GM19238 (cell line): Measurements from ENCODE around the gene CDKL4.
"Not testable (repeated sequence)": the region's sequence is repeated elsewhere in the genome, so short reads cannot be mapped to it uniquely, and the experiment has no call there.

Experiments
- DNase-seq: peaks from one replicate; pipeline ENCODE4 v3.0.0; 2011; ENCODE audit warnings: low spot score; ENCODE audit not compliant: insufficient read length

The CDKL4 gene

DNA sequence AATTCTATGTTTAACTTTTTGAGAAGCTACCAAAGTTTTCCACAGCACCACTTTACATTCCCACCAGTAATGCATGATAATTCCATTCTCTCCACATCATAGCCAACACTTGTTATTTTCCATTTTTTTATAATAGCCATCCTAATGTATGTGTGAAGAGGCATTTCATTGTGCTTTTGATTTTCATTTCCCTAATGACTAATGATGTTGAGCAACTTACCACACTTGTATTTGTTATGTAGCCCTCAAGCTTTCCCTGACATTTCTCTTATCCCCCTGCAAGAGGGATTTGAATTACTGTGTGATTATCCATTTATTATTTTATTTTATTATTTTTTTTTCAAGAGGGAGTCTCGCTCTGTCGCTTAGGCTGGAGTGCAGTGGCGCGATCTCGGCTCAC lies 99.4 kb downstream of the CDKL4 start:
- DNase-seq, result no peak

DNA sequence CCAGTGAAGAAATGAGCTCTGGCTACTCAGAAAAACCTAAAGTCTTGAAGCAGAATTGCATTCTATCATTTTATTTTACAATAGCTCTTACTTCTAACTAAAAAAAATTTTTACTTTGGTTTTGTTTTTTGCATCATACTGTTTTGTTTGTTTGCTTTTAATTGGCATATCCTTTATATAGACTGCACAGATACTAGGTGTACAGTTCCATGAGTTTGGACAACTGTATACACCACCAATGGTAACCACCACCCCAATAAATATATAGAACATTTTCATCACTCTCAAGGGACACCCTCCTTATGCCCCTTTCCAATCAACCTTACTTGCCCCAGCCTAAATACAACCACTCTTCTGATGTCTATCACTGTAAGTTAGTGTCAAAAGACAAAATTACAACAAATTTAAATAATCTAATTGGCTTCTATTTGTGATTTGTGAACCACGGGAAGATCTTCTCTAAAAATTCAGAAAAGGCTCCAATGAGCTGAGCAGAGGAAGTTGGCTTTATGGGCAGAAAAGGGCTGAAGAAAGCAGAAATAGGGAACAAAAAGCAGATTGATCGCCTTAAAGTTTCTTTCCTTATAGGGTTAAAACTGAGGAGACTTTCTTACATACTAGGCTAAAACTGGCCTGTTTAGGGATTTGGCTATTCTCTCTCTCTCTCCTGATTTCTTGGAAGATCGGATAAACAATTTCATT lies 100.7 kb downstream of the CDKL4 start:
- no peak for DNase-seq

DNA sequence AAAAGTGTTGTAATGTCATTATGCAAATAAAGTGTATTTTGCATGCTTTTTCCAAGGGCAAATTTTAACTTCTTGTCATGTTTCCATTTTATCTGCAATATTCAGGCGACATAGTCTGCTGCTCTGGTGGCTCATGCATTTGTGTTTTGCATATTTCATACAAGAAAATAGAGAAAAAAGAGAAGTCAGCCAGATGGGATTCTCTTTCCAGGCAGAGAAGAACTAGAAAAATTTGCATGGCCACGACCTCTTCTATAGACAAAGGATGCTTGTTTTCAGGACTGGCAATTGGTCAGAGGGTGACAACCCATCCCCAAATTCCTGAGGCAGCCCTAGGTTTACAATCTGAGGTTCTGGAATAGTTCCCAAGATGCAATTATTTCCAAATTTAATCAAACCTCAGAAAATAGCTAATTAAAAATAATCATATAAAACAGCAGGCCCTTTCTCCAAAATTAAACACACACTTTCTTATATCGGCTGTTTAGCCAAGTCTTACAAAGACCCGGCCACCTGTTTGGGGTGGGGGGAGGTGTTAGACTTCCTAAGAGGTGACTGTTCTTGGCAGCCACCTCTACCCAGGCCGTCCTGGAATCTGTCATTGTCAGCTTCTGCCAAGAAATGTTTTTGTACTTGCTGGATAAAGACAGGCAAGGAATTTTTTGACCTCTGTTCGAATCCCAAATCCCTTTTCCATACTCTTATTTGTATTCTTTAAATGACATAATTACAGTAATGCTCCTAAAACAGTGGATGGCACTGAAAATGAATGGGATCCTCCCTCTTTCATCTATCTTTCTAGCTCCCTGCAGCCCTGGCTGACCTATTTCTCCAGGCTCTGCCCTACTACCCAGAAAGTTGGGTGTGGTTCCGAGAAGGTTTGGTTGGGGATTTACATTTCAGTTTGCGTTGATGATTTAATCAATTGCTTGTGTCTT lies 102.2 kb downstream of the CDKL4 start:
- DNase-seq, result no peak

DNA sequence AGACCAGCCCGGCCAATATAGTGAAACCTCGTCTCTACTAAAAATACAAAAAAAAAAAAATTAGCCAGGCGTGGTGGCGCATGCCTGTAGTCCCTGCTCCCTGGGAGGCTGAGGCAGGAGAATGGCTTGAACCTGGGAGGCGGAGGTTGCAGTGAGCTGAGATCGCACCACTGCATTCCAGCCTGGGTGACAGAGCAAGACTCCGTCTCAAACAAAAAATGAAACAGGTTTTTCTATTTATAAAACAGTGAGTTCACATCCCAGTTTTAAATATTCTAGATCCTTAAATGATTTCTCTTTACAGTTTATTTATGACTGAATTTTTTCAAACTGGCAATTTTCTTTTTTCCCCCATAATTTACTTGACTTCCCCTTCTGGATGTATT lies 102.8 kb downstream of the CDKL4 start:
- DNase-seq, result not testable (repeated sequence)

DNA sequence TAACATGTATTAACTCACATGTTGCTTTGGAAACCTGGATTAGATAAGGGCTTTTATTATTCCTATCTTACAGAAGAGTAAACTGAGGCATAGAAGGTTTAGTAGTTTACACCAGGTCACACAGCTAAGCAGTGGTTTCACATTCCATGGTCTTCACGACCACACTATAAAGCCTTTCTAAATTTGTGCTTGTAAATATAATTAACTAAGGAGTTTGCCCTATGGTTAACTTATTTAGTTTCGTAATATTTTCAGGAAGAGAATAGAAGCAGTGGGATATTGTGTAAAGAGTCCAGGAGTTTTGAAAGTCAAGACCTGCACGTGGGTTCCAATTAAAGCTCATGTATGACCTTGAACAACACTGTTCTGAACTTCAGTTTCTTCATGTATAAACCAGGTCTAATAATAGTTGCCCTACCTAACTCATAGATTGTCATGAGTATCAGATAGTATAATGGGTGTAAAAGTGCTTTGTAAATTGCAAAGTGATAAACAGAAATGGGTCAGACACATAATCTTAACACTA lies 103.4 kb downstream of the CDKL4 start:
- DNase-seq, result no peak

DNA sequence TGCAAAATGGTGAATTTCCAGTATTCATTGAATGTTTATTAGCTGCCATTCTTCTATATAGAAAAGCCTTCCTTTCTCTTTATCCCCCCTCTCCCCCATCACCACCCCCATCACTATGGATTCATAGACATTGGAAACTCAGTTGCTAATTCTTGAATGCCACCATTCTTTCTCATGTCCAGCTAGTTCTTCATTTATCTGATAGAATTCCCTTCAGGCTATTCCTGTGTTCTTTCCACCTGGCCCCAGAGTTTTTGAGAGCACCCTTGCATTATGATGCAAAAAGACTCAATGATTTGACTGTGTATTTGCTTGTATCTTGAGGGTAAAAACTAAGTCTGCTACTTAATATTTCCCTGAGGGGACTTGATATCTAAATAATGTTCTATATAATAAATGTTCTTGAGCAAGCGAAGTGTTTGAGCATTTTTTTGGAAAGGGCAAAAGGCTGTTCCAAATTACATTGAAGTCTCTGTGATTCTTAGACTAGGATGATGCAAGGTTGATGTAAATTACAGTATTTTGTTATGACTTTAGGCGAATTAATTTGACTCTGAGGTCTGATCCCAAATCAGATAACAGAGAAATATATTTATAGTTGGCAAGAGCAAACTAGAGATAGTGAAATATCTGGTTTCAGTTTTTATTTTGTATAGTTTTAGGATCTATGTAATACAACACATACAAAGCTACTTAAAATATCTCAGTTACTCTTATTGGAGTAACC lies 104.1 kb downstream of the CDKL4 start:
- DNase-seq, result no peak

DNA sequence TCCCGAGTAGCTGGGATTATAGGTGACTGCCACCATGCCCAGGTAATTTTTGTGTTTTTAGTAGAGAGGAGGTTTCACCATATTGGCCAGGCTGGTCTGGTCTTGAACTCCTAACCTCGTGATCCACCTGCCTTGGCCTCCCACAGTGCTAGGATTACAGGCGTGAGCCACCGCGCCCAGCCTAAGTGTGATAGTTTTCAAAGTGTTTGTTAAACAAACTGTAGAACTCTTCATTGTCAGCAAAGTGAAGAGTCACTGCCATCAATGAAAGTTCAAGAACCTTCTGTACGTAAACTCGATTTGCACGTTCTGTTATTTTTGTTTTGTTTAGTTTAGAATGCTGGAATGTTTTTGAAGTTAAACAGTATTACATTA lies 104.9 kb downstream of the CDKL4 start:
- DNase-seq, result no peak

DNA sequence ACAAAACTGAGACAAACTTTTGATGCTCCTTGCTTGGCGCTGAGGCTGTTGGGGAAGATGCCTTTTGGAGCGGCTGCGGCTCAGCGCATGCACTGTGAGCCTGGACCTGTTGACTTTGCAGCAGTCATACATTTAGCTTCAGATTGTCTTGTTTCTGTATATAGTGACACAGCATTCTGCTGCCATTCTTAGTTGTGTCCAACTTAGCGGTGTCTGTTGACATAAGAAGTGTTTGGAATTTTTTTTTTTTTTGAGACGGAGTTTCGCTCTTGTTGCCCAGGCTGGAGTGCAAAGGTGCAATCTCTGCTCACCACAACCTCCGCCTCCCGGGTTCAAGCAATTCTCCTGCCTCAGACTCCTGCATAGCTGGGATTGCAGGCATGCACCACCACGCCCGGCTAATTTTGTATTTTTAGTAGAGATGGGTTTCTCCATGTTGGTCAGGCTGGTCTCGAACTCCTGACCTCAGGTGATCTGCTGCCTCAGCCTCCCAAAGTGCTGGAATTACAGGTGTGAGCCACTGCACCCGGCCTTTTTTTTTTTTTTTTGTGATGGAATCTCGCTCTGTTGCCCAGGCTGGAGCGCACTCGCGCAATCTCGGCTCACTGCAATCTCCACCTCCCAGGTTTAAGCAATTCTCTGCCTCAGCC lies 105.5 kb downstream of the CDKL4 start:
- DNase-seq, result not testable (repeated sequence)

DNA sequence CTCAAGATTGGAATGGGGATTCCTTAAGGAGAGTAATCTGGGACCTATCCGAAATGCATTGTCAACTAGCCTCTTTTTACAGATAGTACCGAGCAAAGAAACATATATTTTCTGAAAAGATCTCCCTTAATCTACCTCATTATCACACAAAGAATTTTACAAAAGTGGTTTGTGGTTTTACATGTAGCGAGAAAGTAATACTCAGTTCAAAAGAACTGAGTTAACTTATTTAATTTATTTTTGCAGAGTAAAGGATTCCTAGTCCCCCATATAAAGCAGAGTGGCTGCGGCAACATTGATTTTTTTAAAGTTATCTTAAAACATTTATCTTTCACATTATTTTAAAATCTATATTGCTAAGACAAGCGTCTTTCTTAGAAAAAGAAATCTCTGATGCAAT lies 107.0 kb downstream of the CDKL4 start:
- no peak for DNase-seq

DNA sequence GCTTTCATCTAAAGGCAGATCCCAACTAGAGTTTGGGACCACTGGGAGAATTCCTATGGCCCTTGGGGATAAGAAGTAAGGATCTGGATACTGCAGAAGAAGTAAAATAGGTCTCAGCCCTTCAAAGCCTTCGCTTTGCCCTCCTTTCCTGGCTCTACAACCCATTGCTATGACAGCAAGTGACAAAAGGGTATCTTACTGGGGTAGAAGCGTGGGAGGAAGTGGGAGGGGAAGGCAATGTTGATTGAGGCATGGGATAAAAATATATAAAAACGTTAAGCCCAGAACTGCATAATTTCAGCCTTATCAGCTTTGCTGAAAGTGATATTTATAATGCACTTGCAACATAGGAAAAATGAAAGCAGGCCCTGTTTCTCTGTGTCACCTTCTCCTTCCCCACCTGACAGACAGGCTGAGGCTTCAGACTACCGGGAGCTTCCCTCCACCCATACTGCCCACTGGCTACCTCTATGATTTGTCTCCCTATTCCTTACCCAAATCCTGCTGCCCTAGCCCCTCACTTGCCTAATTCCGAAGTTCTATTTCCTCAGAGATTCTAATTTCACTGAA lies 108.0 kb downstream of the CDKL4 start:
- DNase-seq, result no peak

DNA sequence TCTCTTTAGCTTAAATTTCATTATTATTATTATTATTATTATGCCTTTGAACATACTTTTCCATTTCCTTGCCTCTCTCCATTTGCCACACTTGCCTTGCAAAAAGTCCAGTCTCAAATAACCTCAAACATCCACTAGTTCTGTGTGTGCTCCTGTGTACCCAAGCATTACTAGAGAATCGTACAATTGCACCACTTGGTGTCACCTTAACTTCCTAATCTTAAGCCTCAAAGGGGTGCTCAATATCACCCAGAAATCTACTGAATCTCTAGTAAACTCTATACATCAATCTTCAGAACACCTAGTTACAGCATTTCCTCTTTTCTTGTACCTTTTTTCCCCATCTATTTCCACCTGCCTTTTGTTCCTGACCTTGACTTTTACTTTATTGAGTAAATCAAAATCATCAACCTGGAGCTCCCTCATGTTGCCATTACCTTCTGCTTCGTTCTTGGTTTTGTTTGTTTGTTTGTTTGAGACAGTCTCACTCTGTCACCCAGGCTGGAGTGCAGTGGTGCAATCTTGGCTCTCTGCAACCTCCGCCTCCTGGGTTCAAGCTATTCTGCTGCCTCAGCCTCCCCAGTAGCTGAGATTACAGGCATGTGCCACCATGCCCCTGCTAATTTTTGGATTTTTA lies 110.4 kb downstream of the CDKL4 start:
- DNase-seq, result no peak

DNA sequence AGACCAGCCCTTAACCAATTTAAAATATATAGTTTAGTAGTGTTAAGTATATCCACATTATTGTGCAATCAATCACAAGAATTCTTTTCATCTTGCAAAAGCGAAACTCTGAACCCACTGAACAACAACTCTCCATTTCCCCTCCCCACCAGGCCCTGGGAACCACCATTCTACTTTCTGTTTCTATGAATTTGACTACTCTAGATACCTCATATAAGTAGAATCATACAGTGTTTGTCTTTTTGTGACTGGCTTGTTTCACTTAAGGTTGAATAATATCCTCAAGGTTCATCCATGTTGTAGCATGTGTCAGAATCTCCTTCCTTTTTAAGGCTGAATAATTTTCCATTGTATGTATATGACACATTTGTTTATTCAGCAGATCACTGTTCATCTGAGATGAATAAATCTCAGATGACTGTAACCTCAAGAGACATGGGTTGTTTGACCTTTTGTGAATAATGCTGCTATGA lies 114.8 kb downstream of the CDKL4 start:
- DNase-seq, result no peak

DNA sequence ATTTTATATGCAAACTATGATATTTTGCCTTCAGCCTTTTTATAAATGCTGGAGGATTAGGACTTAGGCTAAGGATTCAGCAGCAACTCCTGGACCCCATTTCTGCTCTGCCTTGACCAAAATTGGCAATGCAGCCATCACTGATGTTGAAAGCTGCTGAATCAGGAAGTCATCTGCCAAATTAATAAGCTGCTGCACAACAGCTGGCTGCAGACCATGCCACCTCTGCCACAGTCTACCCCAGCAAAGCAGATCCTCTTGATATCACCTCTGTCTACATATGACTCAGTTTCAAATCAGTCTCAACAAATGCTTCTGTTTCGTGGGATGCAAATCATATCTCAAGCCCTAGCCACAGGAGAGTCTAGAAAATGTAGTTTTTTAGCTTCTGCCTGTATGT lies 115.8 kb downstream of the CDKL4 start:
- no peak for DNase-seq
